ENCODE measurements around the gene PPP6R3.

DNA sequence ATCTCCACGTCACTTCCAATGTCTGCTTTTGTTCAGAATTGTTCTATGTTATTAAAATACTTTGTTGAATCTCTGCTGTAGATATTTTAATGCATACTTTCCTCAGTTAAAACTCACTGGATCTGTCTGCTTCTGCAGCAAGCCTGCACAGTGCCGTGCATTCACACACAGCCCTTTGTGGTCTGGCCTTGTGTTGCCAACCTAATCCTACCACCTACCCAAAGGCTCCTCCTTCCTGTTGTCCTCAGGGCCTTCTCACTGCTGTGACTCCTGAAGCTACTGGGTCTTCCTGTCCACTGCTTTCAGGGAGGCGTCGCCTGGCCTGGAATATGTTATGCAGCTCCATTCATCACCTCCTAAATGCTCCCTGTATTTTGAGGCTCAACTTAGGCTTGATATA lies 67.0 kb downstream of the PPP6R3 start:
- TF ChIP-seq, protein P1, sequence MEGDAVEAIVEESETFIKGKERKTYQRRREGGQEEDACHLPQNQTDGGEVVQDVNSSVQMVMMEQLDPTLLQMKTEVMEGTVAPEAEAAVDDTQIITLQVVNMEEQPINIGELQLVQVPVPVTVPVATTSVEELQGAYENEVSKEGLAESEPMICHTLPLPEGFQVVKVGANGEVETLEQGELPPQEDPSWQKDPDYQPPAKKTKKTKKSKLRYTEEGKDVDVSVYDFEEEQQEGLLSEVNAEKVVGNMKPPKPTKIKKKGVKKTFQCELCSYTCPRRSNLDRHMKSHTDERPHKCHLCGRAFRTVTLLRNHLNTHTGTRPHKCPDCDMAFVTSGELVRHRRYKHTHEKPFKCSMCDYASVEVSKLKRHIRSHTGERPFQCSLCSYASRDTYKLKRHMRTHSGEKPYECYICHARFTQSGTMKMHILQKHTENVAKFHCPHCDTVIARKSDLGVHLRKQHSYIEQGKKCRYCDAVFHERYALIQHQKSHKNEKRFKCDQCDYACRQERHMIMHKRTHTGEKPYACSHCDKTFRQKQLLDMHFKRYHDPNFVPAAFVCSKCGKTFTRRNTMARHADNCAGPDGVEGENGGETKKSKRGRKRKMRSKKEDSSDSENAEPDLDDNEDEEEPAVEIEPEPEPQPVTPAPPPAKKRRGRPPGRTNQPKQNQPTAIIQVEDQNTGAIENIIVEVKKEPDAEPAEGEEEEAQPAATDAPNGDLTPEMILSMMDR (conservative IDR thresholded peaks at IDR 0.05; ENCODE audit: low read depth, low read length), result no peak
- no peak for TF ChIP-seq EZH2phosphoT487 (IDR thresholded peaks at IDR 0.05; ENCODE audit: borderline replicate concordance, low read length)

Data from PC-3 (cell line).